Activated CD8-positive, alpha-beta memory T cell treated with anti-CD3 and anti-CD28 coated beads, Interleukin-2, amount 50 U/mL, for 4 hours (primary cell): ENCODE data around the gene CYP2D6.
"Not testable (repeated sequence)": the region's sequence is repeated elsewhere in the genome, so short reads cannot be mapped to it uniquely, and the experiment has no call there.

Source experiments
- DNase-seq: peaks from one replicate; pipeline ENCODE4 v3.0.0-alpha.2; 2020

CYP2D6 gene

DNA sequence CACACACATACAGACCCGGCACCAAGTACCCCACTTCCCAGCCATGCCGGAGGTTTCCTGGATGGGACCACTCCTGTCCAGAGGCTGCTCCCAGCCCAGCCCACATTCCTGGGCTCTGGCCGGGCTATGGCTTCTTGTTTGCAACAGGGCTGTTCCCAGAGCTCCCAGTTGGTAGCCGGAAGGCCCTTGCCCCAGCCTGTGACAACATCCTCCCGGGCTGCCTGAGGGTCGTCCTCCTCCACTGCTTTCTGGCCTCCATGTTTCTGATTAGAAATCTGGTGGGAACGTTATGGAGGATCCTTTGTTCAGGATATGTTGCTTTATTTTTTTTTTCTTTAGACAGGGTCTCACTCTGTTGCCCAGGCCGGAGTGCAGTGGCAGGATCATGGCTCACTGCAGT lies 952 bp upstream of the CYP2D6 start:
- DNase-seq: no peak

DNA sequence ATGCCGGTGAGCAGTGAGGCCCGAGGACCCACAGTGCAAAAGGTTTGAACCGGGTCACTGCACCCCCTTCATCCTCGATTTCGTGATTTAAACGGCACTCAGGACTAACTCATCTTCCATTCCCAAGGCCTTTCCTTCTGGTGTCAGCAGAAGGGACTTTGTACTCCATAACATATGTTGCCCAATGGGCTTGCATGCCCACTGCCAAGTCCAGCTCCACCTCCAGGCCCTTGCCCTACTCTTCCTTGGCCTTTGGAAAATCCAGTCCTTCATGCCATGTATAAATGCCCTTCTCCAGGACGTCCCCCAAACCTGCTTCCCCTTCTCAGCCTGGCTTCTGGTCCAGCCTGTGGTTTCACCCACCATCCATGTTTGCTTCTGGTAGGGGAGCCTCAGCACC lies 428 bp downstream of the CYP2D6 start:
- not testable (repeated sequence) for DNase-seq

GRCh38 chr22:42128776-42129694 lies 1.6 kb downstream of the CYP2D6 start:
- not testable (repeated sequence) for DNase-seq

DNA sequence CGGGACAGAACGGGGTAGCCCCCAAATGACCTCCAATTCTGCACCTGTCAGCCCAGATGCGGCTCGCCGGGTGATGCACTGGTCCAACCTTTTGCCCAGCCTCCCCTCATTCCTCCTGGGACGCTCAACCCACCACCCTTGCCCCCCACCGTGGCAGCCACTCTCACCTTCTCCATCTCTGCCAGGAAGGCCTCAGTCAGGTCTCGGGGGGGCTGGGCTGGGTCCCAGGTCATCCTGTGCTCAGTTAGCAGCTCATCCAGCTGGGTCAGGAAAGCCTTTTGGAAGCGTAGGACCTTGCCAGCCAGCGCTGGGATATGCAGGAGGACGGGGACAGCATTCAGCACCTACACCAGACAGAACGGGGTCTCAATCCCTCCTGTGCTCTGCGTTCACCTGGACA lies 2.6 kb downstream of the CYP2D6 start:
- not testable (repeated sequence) for DNase-seq

DNA sequence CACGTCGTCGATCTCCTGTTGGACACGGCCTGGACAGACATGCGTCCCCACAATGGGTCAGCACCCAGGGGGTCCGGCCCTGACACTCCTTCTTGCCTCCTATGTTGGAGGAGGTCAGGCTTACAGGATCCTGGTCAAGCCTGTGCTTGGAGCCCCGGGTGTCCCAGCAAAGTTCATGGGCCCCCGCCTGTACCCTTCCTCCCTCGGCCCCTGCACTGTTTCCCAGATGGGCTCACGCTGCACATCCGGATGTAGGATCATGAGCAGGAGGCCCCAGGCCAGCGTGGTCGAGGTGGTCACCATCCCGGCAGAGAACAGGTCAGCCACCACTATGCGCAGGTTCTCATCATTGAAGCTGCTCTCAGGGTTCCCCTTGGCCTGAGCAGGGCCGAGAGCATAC lies 3.0 kb downstream of the CYP2D6 start:
- no peak for DNase-seq

GRCh38 chr22:42123529-42123928 lies 7.1 kb downstream of the CYP2D6 start:
- DNase-seq: not testable (repeated sequence)

DNA sequence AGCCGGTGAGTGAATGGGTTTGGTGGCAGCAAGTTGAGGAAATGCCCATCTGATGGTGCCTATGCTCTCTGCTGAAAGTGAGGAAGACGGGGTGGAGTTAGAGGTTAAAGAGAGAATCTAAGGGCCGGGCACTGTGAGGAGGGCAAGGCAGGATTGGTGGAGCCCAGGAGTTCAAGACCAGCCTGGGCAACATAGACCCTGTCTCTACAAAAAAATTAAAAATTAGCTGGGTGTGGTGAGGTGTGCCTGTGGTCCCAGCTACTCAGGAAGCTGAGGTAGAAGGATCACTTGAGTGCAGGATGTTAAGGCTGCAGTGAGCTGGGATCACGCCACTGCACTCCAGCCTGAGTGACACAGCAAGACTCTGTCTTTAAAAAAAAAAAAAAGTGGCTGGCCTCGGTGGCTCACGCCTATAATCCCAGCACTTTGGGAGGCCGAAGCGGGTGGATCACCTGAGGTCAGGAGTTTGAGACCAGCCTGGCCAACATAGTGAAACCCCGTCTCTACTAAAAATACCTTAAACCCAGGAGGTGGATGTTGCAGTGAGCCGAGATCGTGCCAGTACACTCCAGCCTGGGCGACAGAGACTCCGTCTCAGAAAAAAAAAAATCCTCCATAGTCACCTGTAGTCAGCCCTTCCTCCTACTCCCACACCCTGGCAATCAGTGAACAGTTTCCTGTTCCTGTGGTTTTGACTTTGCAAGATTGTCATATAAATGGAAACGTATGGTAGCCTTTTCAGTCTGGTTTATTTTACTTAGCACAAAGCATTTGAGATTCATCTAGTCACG lies 10.2 kb downstream of the CYP2D6 start:
- DNase-seq: not testable (repeated sequence)

DNA sequence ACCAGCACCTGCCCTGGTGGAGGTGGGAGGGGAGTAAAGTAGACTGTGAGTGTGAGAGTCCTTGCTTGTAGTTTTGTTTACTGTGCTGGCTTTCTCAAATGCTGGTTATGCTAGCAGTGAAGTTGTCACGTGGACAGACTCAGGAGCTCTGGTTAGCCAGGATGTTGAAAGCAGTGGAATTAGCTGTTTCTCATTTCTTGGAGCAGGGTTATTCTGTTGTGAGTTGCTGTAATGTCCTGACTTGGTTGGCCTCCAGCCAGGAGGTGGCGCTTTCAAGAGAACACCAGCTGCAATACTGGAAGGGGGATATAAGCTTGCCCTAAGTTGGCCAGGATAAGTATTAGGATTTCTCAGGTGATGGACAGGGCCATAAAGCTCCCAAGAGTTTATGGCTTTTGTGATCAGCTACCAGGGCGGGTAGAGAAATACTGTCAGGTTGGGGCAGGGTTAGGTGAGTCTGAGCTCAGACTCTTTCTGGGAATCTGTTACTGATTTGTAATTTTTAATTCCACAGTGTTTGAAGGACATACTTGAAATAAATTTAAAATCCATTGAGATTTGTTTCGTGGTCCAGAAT lies 13.7 kb downstream of the CYP2D6 start:
- no peak for DNase-seq

- DNase-seq: not testable (repeated sequence)
These were observed 15.2 kb downstream of the CYP2D6 start for GRCh38 chr22:42115420-42115830.

DNA sequence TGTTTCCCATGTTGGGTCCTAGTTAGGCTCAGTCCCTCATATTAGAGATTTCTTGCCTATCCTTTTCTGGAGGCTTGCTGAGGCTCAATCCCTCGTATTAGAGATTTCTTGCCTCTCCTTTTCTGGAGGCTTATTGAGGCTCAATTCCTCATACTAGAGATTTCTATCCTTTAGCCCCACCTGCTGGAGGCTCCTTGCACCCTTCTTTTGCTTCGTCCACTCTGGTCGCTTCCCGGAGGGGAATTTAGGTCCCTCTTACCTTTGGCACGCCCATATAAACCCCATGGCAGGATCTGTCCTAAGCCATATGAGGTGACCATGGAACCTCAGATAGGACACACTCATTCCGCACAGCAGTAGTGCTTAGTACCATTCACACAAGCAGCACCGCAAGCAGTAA lies 15.9 kb downstream of the CYP2D6 start:
- DNase-seq: no peak

GRCh38 chr22:42112793-42113192 lies 17.8 kb downstream of the CYP2D6 start:
- not testable (repeated sequence) for DNase-seq

DNA sequence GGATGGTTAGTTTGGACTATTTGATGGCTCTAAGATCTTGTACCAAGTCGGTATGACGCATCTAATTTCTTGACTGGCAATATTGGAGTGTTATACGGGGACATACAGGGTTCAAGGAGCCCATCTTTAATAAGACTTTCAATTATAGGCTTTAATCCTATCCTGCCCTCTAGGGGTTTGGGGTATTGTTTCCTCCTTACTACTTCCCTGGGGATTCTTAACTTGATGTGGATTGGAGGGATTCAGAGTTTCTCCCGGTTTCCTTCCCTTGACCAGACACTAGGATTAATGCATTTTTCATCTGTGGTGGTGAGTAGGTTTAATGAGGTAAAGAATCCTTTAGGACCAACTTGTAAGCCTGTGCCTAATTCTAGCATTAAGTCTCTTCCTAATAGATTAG lies 18.8 kb downstream of the CYP2D6 start:
- DNase-seq: no peak

DNA sequence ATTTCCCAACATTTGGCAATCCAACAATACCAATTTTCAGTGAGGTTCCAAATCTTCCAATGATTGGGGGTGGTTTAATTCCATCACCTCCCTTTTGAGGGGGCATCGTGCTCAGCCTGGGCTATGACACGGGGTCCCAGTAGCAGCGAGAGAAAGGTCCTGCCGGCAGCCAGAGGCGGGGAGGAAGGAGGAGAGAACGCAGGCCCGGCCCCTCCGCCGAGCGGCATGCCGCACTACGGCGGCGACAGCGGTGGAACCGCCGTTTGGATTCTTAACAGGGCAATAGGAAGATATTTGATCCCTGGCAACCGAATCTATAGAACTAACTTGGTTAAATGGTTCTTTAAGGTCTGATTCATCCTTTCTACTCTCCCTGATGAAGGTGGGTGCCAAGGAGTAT lies 21.8 kb downstream of the CYP2D6 start:
- DNase-seq: no peak

- not testable (repeated sequence) for DNase-seq
These were observed 26.2 kb downstream of the CYP2D6 start for GRCh38 chr22:42104332-42104860.

GRCh38 chr22:42101199-42101598 lies 29.4 kb downstream of the CYP2D6 start:
- DNase-seq: no peak

DNA sequence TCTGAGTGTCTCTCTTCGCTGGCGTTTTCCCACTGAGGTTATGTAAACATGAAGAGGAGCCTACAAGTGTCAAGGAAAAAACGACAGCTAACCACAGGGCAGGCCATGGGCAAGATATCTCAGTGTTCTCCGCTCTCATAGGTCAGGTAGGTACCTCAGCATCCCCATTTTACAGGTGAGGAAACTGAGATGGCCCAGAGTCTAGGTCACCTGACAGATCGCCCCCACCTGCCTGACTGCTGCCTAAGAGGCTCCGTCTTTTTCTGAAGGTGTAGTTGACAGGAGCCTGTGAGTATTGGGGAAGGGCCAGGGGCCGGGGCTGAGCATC lies 39.2 kb downstream of the CYP2D6 start:
- DNase-seq: no peak

DNA sequence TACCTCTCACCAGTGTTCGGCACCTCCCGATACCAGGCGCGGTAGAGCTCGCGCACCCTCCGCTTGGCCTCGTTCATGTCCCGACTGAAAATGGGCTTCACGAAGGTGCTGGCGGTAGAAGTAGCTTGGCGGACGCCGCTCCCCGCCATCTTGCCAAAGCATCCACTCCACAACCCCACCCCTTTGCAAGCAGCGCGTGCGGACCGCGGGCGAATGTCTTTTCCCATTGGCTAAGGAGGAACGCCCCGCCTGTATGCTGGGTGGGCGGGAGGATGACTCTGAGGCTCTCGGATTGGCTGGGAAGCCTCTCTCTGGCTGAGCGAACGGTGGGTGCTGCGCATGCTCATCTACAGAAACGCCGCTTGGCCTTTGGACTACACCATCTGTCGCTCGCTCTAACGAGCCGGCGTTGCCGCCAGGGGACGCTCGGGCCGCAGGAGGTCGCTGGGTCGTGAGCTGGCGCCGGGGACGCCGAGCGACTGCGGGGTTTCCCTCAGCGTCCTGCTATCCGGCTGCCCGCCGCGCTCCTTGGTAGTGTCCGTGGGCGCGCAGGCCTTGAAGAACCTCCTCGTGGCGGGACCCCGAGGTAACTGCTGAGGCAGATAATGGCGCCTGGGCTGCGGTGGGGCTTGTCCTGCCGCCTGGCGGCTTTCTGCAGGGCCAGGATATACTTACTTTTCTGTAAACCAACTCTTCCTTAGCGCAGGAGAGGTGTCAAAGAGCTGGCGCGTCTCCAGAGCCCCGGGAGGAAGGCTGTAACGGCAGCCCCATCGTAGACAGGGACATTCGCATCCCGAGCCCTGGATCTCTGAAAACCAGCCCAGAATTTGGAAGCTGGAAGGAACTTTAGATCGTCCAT lies 39.8 kb downstream of the CYP2D6 start, which contains the start of gene NDUFA6:
Gene NDUFA6 (minus strand): TSS at position 177 of the 859 bp plus-strand sequence. CDS start 28 bp downstream, at position 149.
- DNase-seq: peak; percentile 97

GRCh38 chr22:42086051-42086450 lies 44.6 kb downstream of the CYP2D6 start:
- no peak for DNase-seq

GRCh38 chr22:42084874-42085273 lies 45.7 kb downstream of the CYP2D6 start:
- no peak for DNase-seq

DNA sequence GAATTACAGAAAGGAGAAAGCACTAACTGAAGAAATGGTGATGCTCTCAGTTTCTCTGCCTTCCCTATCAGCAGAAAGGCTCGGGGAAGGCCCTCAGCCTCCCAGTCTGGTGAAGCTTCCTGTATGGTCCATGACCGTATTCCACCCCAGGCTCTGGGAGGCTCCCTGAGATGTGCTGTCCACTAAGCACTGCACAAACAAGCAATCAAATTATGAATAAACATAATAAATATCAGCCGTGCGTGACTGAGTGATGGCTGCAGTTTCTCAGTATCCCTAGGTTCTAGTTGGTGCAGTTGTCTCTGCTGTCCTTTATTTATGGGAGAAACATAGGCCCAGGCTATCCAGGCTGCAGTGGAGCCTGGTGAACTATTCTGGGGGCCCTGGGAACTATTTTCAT lies 47.5 kb downstream of the CYP2D6 start:
- no peak for DNase-seq

GRCh38 chr22:42080287-42080686 lies 50.3 kb downstream of the CYP2D6 start:
- DNase-seq: no peak
